Ramos (cell line): Measurements from ENCODE around the gene SLC22A23.

Experiments used
- in situ Hi-C: fragments of 300-500 bp; cut with MboI; formaldehyde crosslinking; loops from one replicate; pipeline ENCODE4 v1.14.3; 2022; ENCODE audit warnings: low sequenced_read_pairs; ENCODE audit not compliant: unreplicated experiment

Gene SLC22A23

GRCh38 chr6:3473773-3474172 is 16.9 kb upstream of the SLC22A23 start:
- in situ Hi-C loops = no loop called here

GRCh38 chr6:3471711-3472110 is 14.9 kb upstream of the SLC22A23 start:
- in situ Hi-C loops = no loop called here

GRCh38 chr6:3471286-3471685 is 14.4 kb upstream of the SLC22A23 start:
- in situ Hi-C loops = no loop called here

GRCh38 chr6:3468585-3468984 is 11.7 kb upstream of the SLC22A23 start:
- in situ Hi-C loops = no loop called here

GRCh38 chr6:3467996-3468395 is 11.1 kb upstream of the SLC22A23 start:
- in situ Hi-C loops = no loop called here

GRCh38 chr6:3466488-3467219 is 9.8 kb upstream of the SLC22A23 start:
- in situ Hi-C loops = no loop called here

GRCh38 chr6:3460253-3460652 is 3.4 kb upstream of the SLC22A23 start:
- in situ Hi-C loops = no loop called here

- in situ Hi-C loops = no loop called here
Measured at GRCh38 chr6:3458706-3459421, 2.0 kb upstream of the SLC22A23 start.

GRCh38 chr6:3457710-3458602 is 1.1 kb upstream of the SLC22A23 start:
- in situ Hi-C loops = no loop called here

- in situ Hi-C loops = no loop called here
Measured at GRCh38 chr6:3456395-3456897, 404 bp downstream of the SLC22A23 start.

GRCh38 chr6:3455569-3456394 is 1.1 kb downstream of the SLC22A23 start:
- in situ Hi-C loops = no loop called here

- in situ Hi-C loops = no loop called here
Measured at GRCh38 chr6:3455147-3455568, 1.7 kb downstream of the SLC22A23 start.

GRCh38 chr6:3454273-3455010 is 2.4 kb downstream of the SLC22A23 start:
- in situ Hi-C loops = no loop called here

- in situ Hi-C loops = no loop called here
Measured at GRCh38 chr6:3453413-3454272, 3.2 kb downstream of the SLC22A23 start.

- in situ Hi-C loops = no loop called here
Measured at GRCh38 chr6:3451498-3451897, 5.4 kb downstream of the SLC22A23 start.

- in situ Hi-C loops = no loop called here
Measured at GRCh38 chr6:3450888-3451287, 6.0 kb downstream of the SLC22A23 start.

- in situ Hi-C loops = no loop called here
Measured at GRCh38 chr6:3449750-3450305, 7.0 kb downstream of the SLC22A23 start.

- in situ Hi-C loops = no loop called here
Measured at GRCh38 chr6:3449321-3449720, 7.5 kb downstream of the SLC22A23 start.
